ENCODE measurements around the gene OR2L13. TPM values are rescaled to one million over a fixed set of nuclear protein-coding genes. Genes with fewer than 3 reads are reported as not detected.
A peak's percentile ranks its signal among the peaks of the same experiment; 100 is the strongest.

OR2L13 gene
- total RNA-seq, 6 experiments from 2014 or later: not detected

DNA sequence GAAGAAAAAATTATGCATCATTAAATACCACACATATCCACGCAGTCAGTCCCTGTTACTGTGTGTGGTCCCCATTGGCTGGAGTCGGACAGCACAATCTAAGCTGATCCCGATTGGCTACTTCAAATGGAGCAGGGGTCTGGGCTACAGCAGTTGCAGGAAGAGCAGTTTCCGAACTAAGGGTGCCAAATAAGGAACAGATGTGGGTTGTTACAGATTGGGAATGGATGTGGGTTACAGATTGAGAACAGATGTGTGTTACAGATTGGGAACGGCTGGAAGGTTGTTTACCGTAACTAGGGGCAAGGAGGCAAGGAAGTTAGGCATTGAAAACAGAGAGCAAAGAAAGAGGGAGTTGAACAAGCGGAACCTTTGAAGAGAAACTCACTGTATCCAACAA is 19.9 kb downstream of the OR2L13 start:
- H3K9me3 Mint-ChIP-seq: peaks cover 32% of the 10 kb centered on the region

DNA sequence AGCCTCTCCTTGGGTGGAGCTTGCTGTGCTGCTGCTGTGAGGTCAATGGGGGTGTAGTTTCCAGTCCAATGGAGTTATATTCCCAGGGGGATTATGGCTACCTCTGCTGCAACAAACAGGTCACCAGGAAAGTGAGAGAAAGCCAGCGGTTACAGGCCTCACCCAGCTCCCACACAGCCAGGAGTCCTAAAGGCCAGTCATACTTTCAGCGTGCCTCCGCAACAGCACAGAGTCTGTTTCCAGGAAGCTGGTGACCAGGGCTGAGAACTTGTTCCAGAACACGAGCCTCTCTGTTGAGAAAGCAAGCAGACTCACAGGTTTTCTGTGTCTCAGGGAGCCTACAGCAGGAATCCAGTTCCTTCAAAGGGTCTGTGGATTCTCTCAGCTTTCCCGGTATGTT is 32.7 kb downstream of the OR2L13 start:
- TF ChIP-seq, protein P1, sequence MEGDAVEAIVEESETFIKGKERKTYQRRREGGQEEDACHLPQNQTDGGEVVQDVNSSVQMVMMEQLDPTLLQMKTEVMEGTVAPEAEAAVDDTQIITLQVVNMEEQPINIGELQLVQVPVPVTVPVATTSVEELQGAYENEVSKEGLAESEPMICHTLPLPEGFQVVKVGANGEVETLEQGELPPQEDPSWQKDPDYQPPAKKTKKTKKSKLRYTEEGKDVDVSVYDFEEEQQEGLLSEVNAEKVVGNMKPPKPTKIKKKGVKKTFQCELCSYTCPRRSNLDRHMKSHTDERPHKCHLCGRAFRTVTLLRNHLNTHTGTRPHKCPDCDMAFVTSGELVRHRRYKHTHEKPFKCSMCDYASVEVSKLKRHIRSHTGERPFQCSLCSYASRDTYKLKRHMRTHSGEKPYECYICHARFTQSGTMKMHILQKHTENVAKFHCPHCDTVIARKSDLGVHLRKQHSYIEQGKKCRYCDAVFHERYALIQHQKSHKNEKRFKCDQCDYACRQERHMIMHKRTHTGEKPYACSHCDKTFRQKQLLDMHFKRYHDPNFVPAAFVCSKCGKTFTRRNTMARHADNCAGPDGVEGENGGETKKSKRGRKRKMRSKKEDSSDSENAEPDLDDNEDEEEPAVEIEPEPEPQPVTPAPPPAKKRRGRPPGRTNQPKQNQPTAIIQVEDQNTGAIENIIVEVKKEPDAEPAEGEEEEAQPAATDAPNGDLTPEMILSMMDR (IDR thresholded peaks at IDR 0.05): no peak
- Mint-ChIP-seq H3K36me3 (ENCODE audit: low read depth) (no peaks in the 10 kb centered on the region), H3K4me3 (no peak overlapping the region), H3K27me3 (ENCODE audit: insufficient read depth) (no peaks in the 10 kb centered on the region; the same call in 1 of the 2 replicates), H3K4me1 (ENCODE audit: low read depth) (no peaks in the 10 kb centered on the region), H3K27ac (no peak overlapping the region), H3K9me3 (peaks cover 53% of the 10 kb centered on the region)
- no peak for DNase-seq

More for the DNA sequence above, 19.9 kb downstream of the OR2L13 start:
- no peak for DNase-seq
- Mint-ChIP-seq H3K4me1 (ENCODE audit: low read depth) (no peaks in the 10 kb centered on the region), H3K27me3 (ENCODE audit: insufficient read depth) (no peaks in the 10 kb centered on the region), H3K27ac (peak overlapping the region; percentile 60; the same call in 1 of the 2 replicates), H3K36me3 (ENCODE audit: low read depth) (peaks cover 12% of the 10 kb centered on the region; the same call in 1 of the 2 replicates), H3K4me3 (peak overlapping the region; percentile 42; the same call in 1 of the 2 replicates)
- TF ChIP-seq, protein P1 (IDR thresholded peaks at IDR 0.05): no peak

DNA sequence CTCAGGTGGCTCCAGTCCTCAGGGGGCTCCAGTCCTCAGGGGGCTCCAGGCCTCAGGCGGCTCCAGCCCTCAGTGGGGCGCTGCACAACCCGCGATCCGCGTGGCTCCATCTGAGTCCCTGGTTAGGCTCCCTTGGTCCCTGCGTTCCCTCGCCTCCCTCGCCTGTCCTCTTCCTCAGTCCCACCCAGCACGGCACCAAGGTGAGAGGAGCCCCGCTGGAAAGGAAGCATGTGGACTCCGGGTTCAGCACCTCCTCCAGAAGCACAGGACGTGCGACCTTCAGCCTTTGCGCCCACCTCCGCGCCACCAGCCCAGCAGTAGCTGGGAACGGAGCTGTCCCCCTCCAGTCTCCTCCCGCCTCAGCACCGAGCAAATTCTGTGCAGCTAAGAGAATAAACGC is 41.8 kb downstream of the OR2L13 start:
- Mint-ChIP-seq H3K27me3 (ENCODE audit: insufficient read depth) (no peaks in the 10 kb centered on the region), H3K27ac (no peak overlapping the region), H3K4me1 (ENCODE audit: low read depth) (no peaks in the 10 kb centered on the region), H3K4me3 (no peak overlapping the region), H3K36me3 (ENCODE audit: low read depth) (no peaks in the 10 kb centered on the region), H3K9me3 (peaks cover 29% of the 10 kb centered on the region)
- DNase-seq: no peak
- TF ChIP-seq, protein P1 (IDR thresholded peaks at IDR 0.05): no peak

DNA sequence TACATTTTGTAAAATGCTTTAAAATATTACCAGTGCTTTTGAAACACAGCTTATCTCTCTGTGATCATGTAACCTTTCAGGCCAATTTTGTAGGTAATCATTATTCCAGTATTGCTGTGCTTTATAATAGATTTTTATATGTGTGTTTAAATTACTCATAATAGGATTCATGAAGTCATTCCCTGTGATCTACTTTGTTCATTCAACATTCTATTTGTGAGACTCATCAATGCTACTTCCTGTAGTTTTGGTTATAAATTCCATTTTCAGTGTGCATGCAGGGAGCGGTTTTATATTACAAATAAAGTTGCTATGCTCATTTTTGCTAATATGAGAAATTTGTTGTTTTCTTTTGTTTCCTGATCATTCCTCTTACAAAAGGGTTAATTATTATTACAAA is 45.9 kb downstream of the OR2L13 start:
- no peak for DNase-seq
- no peaks in the 10 kb centered on the region for H3K27me3 Mint-ChIP-seq (ENCODE audit: insufficient read depth)
- peaks cover 45% of the 10 kb centered on the region for H3K9me3 Mint-ChIP-seq
- H3K27ac Mint-ChIP-seq: no peak overlapping the region
- no peaks in the 10 kb centered on the region for H3K36me3 Mint-ChIP-seq (ENCODE audit: low read depth)
- TF ChIP-seq, protein P1 (IDR thresholded peaks at IDR 0.05): no peak
- H3K4me1 Mint-ChIP-seq (ENCODE audit: low read depth): no peaks in the 10 kb centered on the region
- H3K4me3 Mint-ChIP-seq: no peak overlapping the region

DNA sequence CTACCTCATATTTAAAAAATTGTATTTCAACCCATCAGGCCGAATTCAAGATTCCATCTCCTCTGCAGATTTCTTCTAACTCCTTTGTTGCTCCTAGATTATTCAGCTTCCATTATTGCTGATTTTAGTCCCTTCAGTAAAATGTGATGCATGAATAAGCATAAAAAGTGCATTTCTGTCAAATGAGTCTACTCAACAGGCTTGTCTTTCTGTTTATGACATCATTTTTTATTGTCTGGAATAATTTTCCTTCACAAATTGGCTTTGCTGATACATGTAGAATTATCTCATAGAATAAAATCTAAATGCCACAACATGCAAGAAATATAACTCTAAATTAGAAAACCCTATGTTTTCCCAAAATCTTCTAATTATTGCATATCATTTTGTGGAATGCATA is 48.3 kb downstream of the OR2L13 start:
- Mint-ChIP-seq H3K4me1 (ENCODE audit: low read depth) (no peaks in the 10 kb centered on the region), H3K4me3 (no peak overlapping the region), H3K9me3 (peaks cover 60% of the 10 kb centered on the region), H3K27ac (no peak overlapping the region), H3K27me3 (ENCODE audit: insufficient read depth) (no peaks in the 10 kb centered on the region), H3K36me3 (ENCODE audit: low read depth) (no peaks in the 10 kb centered on the region)
- TF ChIP-seq, protein P1 (IDR thresholded peaks at IDR 0.05): no peak
- DNase-seq: no peak

Data from HFFc6 (cell line).